Dermis blood vessel endothelial cell (primary cell): ENCODE data around the gene ZDHHC8. TPM values are rescaled to one million over a fixed set of nuclear protein-coding genes. Genes with fewer than 3 reads are reported as not detected.
"Not testable (repeated sequence)": the region's sequence is repeated elsewhere in the genome, so short reads cannot be mapped to it uniquely, and the experiment has no call there.

Source experiments
- DNase-seq: peaks from one replicate; pipeline ENCODE4 v3.0.0; 2010
- total RNA-seq: library from RNA; depleted of rRNA; stranded (reverse); fragments of >200 nt; gene quantifications from 2 replicates; pipeline ENCODE4 v1.2.3, GENCODE V29; 2014

Gene ZDHHC8
- total RNA-seq, 1 donor from 2014 or later: 9.0 TPM

- DNase-seq: no peak
Observed at GRCh38 chr22:20145206-20145831, 13.7 kb downstream of the ZDHHC8 start.

- DNase-seq: no peak
Observed at GRCh38 chr22:20145832-20146223, 14.2 kb downstream of the ZDHHC8 start.

- no peak for DNase-seq
Observed at GRCh38 chr22:20146777-20147176, 15.2 kb downstream of the ZDHHC8 start.

GRCh38 chr22:20147237-20147988 lies 15.8 kb downstream of the ZDHHC8 start:
- no peak for DNase-seq

GRCh38 chr22:20148414-20148813 lies 16.8 kb downstream of the ZDHHC8 start:
- DNase-seq: no peak

- no peak for DNase-seq
Observed at GRCh38 chr22:20149257-20150250, 17.9 kb downstream of the ZDHHC8 start.

- no peak for DNase-seq
Observed at GRCh38 chr22:20150381-20151275, 19.0 kb downstream of the ZDHHC8 start, which contains the start of gene CCDC188. Gene CCDC188, minus strand, starts transcription at chr22:20151055. Its CDS starts 69 bp downstream, at chr22:20150986.

GRCh38 chr22:20151276-20151588 lies 19.6 kb downstream of the ZDHHC8 start:
- no peak for DNase-seq

GRCh38 chr22:20152464-20152890 lies 20.9 kb downstream of the ZDHHC8 start:
- DNase-seq: no peak

GRCh38 chr22:20153945-20154344 lies 22.3 kb downstream of the ZDHHC8 start:
- DNase-seq: no peak

GRCh38 chr22:20154602-20155187 lies 23.1 kb downstream of the ZDHHC8 start:
- peak; percentile 5 for DNase-seq

- peak; percentile 87 for DNase-seq
Observed at GRCh38 chr22:20155330-20156041, 23.9 kb downstream of the ZDHHC8 start.

GRCh38 chr22:20156042-20156389 lies 24.4 kb downstream of the ZDHHC8 start:
- no peak for DNase-seq

GRCh38 chr22:20156611-20157429 lies 25.2 kb downstream of the ZDHHC8 start:
- DNase-seq: peak; percentile 89

GRCh38 chr22:20157430-20158183 lies 26.0 kb downstream of the ZDHHC8 start:
- DNase-seq: no peak

- DNase-seq: no peak
Observed at GRCh38 chr22:20158391-20159036, 26.9 kb downstream of the ZDHHC8 start.

GRCh38 chr22:20159076-20159475 lies 27.5 kb downstream of the ZDHHC8 start:
- DNase-seq: no peak

- not testable (repeated sequence) for DNase-seq
Observed at GRCh38 chr22:20159531-20159930, 27.9 kb downstream of the ZDHHC8 start.

- DNase-seq: no peak
Observed at GRCh38 chr22:20160041-20160440, 28.4 kb downstream of the ZDHHC8 start.
